ENCODE results near the gene SDK1. TPM values are rescaled to one million over a fixed set of nuclear protein-coding genes. Genes with fewer than 3 reads are reported as not detected.

The SDK1 gene
- total and polyA plus RNA-seq, 8 donors, result 1.6 to 11.2 (median 6.6) TPM

DNA sequence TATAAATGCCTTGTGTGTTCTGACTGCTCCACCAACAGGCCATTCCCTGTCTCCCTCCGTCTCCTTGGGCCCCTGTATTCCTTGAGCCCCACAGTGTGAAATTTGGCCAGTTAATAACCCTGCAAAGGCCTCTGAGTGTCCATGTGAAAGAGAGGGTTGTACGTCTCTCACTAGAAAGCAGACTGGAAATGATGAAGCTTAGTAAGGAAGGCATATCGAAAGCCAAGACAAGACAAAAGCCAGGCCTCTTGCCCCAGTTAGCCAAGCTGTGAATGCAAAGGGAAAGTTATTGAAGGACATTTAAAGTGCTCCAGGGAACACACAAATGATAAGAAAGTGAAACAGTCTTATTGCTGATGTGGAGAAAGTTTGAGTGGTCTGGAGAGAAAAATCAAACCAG lies 680.2 kb downstream of the SDK1 start:
- TF ChIP-seq POLR2A (IDR thresholded peaks at IDR 0.05), result no peak
- TF ChIP-seq POLR2AphosphoS5 (IDR thresholded peaks at IDR 0.05), result no peak
- no peak for TF ChIP-seq EP300 (IDR thresholded peaks at IDR 0.05)
- TF ChIP-seq, protein P1, sequence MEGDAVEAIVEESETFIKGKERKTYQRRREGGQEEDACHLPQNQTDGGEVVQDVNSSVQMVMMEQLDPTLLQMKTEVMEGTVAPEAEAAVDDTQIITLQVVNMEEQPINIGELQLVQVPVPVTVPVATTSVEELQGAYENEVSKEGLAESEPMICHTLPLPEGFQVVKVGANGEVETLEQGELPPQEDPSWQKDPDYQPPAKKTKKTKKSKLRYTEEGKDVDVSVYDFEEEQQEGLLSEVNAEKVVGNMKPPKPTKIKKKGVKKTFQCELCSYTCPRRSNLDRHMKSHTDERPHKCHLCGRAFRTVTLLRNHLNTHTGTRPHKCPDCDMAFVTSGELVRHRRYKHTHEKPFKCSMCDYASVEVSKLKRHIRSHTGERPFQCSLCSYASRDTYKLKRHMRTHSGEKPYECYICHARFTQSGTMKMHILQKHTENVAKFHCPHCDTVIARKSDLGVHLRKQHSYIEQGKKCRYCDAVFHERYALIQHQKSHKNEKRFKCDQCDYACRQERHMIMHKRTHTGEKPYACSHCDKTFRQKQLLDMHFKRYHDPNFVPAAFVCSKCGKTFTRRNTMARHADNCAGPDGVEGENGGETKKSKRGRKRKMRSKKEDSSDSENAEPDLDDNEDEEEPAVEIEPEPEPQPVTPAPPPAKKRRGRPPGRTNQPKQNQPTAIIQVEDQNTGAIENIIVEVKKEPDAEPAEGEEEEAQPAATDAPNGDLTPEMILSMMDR (IDR thresholded peaks at IDR 0.05), result no peak
- no peak overlapping the region for H3K27ac ChIP-seq

DNA sequence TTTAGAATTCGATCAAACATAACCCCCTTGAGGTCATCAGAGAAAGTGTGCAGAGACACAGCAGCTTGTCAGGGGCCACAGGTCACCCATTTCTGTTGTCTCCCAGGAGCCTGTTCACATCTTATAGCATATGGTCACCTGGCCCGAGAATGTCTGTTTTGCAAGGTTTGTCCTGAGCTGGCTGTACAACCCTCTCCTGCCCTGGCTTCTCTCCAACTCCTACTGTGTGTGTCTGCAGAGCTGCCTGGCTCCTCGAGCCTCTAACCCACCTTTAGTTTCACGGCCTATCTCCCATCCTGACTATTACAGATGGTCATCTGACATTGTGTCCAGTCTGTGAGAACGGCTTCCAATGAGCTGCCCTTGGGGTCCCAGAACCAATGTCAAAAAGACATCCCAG lies 683.4 kb downstream of the SDK1 start:
- no peak overlapping the region for H3K27ac ChIP-seq
- DNase-seq, result no peak
- no peak overlapping the region for H3K4me3 ChIP-seq
- H3K27me3 ChIP-seq, result no peaks in the 10 kb centered on the region
- no peaks in the 10 kb centered on the region for H3K4me1 ChIP-seq
- intact Hi-C loops (cut with DNase I; ENCODE audit: low total_unique reads), result no loop called here
- peaks cover 0 to 10% (median 0%) of the 10 kb centered on the region in 4 donors for H3K36me3 ChIP-seq
- TF ChIP-seq, protein P1 (IDR thresholded peaks at IDR 0.05), result no peak
- TF ChIP-seq POLR2AphosphoS5 (IDR thresholded peaks at IDR 0.05) (no peak), POLR2A (IDR thresholded peaks at IDR 0.05) (no peak), EP300 (IDR thresholded peaks at IDR 0.05) (no peak)
- 77 to 91% (median 89%) methylated on average over 5 of the region's 5 CpGs for WGBS, 5 donors
- H3K9me3 ChIP-seq, result peaks cover 0 to 5% (median 0%) of the 10 kb centered on the region in 4 donors

More for the DNA sequence above, 680.2 kb downstream of the SDK1 start:
- WGBS, 5 donors, result 77 to 94% (median 85%) methylated on average over 3 of the region's 3 CpGs
- Histone ChIP-seq H3K9me3 (peaks cover 0 to 5% (median 0%) of the 10 kb centered on the region in 4 donors), H3K36me3 (no peaks in the 10 kb centered on the region), H3K27me3 (no peaks in the 10 kb centered on the region), H3K4me3 (no peak overlapping the region), H3K4me1 (no peaks in the 10 kb centered on the region)
- no peak for DNase-seq
- intact Hi-C loops (cut with DNase I; ENCODE audit: low total_unique reads), result no loop called here

DNA sequence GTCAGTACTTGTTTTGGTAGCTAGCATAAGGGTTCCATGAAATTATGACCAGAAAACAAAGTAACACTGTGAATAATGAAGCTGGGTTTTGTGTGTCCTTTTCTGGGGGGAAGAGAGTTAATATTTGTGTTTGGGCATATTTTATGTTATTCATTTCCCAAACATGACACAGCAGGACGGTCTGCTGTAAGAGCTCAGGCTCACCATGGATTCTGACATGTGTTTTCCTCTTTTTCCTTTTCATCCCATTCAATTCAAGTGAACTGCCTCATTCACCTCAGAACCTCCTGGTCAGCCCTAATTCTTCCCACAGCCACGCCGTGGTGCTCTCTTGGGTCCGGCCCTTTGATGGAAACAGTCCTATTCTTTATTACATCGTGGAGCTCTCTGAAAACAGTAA lies 685.9 kb downstream of the SDK1 start:
- no peaks in the 10 kb centered on the region for H3K4me1 ChIP-seq
- no peak overlapping the region for H3K4me3 ChIP-seq
- WGBS, 5 donors, result 77 to 82% (median 81%) methylated on average over 5 of the region's 5 CpGs
- peaks cover 0 to 10% (median 0%) of the 10 kb centered on the region in 4 donors for H3K36me3 ChIP-seq
- H3K9me3 ChIP-seq, result peaks cover 0 to 2% (median 0%) of the 10 kb centered on the region in 4 donors
- DNase-seq, result no peak
- intact Hi-C loops (cut with DNase I; ENCODE audit: low total_unique reads), result no loop called here
- no peak for TF ChIP-seq EP300 (IDR thresholded peaks at IDR 0.05)
- TF ChIP-seq, protein P1 (IDR thresholded peaks at IDR 0.05), result no peak
- TF ChIP-seq POLR2AphosphoS5 (IDR thresholded peaks at IDR 0.05), result no peak
- no peak for TF ChIP-seq POLR2A (IDR thresholded peaks at IDR 0.05)
- H3K27ac ChIP-seq, result no peak overlapping the region
- no peaks in the 10 kb centered on the region for H3K27me3 ChIP-seq

DNA sequence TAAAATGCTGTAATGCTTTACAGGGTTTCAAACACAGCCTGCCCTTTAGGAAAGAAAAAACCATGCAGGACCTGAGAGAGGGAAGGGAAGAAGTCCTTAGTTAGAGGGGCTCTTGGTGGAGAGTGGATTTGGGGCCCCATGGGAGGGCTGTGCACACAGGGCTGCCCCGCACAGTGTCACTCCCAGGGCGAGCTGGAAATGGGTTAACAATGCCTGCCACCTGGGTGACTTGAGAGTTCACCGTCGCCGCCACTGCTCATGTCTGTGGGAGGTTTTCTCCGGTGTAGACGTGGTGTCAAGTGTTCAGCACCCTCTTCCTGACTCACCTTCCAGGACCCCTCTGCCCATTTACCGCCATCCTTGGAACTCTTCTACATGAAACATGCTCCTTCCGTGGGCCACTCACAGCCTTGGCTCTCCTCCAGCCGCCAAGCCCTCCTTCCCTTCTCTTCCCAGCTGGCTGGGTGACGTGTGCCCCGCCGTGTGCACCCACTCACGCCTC lies 686.4 kb downstream of the SDK1 start:
- Histone ChIP-seq H3K4me1 (no peaks in the 10 kb centered on the region), H3K9me3 (no peaks in the 10 kb centered on the region), H3K27ac (no peak overlapping the region), H3K4me3 (no peak overlapping the region), H3K27me3 (no peaks in the 10 kb centered on the region), H3K36me3 (peaks cover 0 to 10% (median 0%) of the 10 kb centered on the region in 4 donors)
- no peak for DNase-seq
- intact Hi-C loops (cut with DNase I; ENCODE audit: low total_unique reads), result no loop called here
- 88 to 96% (median 92%) methylated on average over 14 of the region's 14 CpGs for WGBS, 5 donors
- no peak for TF ChIP-seq POLR2A (IDR thresholded peaks at IDR 0.05)
- TF ChIP-seq EP300 (IDR thresholded peaks at IDR 0.05), result no peak
- TF ChIP-seq, protein P1 (IDR thresholded peaks at IDR 0.05), result no peak
- TF ChIP-seq POLR2AphosphoS5 (IDR thresholded peaks at IDR 0.05), result no peak
